Measurements from ENCODE around the gene GATA2.

GATA2 gene

GRCh38 chr3:128432301-128432970, 60.6 kb downstream of the GATA2 start:
- DNase-seq, result no peak

DNA sequence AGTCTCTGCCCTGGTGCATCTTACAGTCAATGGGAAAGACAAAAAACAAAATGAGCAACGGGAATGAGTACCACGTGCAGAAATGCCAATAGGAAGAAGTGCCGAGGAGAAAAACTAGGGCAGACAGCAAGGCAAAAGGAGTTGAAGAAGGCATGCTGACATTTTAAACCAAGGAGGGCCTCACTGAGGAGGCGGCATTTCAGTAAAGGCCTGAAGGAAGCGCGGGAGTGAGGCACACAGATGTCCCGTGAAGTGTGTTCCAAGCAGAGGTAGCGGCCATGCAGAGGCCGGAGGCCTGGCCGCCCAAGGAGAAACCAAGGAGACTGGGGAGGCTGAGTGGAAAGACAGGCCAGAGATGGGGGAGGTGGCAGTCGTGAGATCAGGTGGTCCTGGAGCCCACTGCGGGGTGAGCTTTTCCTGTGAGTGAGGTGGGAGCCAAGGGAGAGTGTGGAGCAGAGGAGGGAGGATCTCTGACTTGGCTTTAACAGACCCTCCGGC, 61.1 kb downstream of the GATA2 start:
- no peak for DNase-seq

GRCh38 chr3:128430731-128431130, 62.3 kb downstream of the GATA2 start:
- DNase-seq, result no peak

GRCh38 chr3:128430301-128430700, 62.7 kb downstream of the GATA2 start:
- DNase-seq, result no peak

- DNase-seq, result no peak
These were observed 63.2 kb downstream of the GATA2 start for GRCh38 chr3:128429751-128430150.
